ENCODE data around the gene CNKSR1.
"Not testable (repeated sequence)": the region's sequence is repeated elsewhere in the genome, so short reads cannot be mapped to it uniquely, and the experiment has no call there.

The CNKSR1 gene

GRCh38 chr1:26230682-26231081 lies 53.4 kb downstream of the CNKSR1 start:
- DNase-seq (ENCODE audit: low spot score) = not testable (repeated sequence)

- DNase-seq (ENCODE audit: low spot score) = peak; percentile 98
Observed at GRCh38 chr1:26233903-26234643, 56.8 kb downstream of the CNKSR1 start, which contains the start of gene CEP85. CEP85 (plus strand) TSS chr1:26234200; CDS start chr1:26239784, 5,584 bp downstream.

- peak; percentile 23 for DNase-seq (ENCODE audit: low spot score)
Observed at GRCh38 chr1:26234644-26235370, 57.5 kb downstream of the CNKSR1 start.

- DNase-seq (ENCODE audit: low spot score) = peak; percentile 3
Observed at GRCh38 chr1:26237230-26237966, 60.1 kb downstream of the CNKSR1 start.

Data from CD4-positive, alpha-beta T cell treated with Interleukin-2 at 100 ng/mL for 4 hours (primary cell).